GM21576 (cell line): ENCODE results near the gene MLX.

Experiments
- ATAC-seq: cut with Tn5 transposase; IDR thresholded peaks from one replicate; pipeline ENCODE4 v1.9.1; 2021; ENCODE audit warnings: mild to moderate bottlenecking, moderate library complexity; ENCODE audit not compliant: unreplicated experiment

The MLX gene, protein sequence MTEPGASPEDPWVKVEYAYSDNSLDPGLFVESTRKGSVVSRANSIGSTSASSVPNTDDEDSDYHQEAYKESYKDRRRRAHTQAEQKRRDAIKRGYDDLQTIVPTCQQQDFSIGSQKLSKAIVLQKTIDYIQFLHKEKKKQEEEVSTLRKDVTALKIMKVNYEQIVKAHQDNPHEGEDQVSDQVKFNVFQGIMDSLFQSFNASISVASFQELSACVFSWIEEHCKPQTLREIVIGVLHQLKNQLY

DNA sequence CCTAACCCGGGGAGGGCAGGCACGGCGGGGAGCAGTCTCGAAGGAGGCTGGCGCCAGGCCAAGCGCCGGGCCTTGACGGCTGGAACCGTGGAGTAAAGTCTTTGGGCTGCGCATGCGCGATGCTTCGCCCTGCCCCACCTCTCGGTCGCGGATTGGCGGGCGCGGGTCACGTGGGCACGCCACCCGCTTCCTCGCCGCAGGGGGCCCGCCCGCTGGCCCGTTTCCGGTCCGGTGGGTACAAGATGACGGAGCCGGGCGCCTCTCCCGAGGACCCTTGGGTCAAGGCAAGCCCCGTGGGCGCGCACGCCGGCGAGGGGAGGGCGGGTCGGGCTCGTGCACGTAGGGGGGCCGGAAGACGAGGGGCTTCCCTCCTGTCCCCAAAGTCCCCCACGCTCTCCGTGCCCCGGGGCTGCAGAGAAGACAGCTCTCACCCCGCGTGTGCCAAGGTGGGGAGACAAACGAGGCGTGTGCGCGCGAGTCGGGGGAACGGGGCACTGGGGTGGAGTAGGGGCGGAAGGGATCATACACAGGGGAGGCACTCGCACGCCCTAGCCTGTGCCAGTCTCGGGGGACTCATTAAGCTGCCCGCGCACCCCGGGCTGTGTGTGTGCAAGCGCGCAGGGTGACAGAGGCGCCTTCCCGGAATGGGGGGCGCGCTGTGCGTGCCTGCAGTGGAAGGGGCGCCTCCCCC is at the start of gene MLX:
MLX (plus strand) TSS at position 218 of the 691 bp plus-strand sequence; CDS start at position 243, 25 bp downstream.
- peak; percentile 42 for ATAC-seq

DNA sequence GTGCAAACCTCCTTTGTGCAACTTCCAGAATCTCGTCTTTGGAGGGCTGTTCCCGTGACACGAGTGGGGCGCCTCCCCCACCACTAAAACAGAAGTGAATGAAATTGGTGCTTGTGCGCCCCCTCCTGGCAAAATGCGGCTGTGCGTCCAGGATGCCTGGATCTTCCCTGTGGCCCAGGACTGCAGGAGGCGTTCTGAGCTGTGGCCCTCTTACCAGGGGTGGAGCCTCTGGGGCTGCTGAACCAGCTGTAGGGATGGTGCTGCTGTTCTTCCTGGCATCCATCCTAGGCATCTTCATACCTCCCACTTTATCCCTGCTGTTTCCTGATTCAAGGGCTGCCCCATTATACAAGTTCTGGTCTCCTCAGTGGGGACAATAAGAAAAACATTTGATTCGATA is 49.4 kb upstream of the MLX start:
- no peak for ATAC-seq

DNA sequence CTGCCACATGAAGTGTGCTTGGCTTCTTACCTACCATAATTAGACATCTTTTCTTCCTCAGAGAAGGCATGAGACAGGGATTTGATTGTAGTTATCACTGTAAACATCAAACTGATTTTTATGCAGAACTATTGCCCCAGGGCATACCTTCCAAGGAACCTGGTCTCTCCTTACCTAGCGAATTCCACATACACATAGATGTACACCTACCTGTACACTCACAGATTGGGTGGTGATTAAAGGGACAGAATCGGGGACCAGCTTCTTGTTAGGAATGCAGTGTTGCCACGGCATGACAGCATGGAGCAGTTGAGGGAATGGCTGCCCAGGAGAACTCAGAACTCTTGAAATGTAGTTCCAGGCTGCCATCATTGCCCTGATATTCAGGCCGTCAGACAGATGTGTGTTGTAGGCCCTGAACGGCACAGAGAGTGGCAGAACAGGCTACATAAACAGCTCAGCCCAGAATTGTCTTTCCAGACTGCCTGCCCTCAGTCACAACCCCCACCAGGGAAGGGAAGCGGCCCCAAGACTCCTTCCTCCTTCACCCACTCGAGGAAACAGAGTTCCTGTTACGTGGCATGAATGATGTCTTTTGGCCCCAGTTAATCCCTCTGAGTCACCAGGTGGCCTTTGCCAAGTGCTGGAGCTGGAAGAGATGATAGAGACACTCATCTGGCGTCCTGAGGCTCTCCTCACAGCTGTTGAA is 48.7 kb upstream of the MLX start:
- ATAC-seq: no peak

DNA sequence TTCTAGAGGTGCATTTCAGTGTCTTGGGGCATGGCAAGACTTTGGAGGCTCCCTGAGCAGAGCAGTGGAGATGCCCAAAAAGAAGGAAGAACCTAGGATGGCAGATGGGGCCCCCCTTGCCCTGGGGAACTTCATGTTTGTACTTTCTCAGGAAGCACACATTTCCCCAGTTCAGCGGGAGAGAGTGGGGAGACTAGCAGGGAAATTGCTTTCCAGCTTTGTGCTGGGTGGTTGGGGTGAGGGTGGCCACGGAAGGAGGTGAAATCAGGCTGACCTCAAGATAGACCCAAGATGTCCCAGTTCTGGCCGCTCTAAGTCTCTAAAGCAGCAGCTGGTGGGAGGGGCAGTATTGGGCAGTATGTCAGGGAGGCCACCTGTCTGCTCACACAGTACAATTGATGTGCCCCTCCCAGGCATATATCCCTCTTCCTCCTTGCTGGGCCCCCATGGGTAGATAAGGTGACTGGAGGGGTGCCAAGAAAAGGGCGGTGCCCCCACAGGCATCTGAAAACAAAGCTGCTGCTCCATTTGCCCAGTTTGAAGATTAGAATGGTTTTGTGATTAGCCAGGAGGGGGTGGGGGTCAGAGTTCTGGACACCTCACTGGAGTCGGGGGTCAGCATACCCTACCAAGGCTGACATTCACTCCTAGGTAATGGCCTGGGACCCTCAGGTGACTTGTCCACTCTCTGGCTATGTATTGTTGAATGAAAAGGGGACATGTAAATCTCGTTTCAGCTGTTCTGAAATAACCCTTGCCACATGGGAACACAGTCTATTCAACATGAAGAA is 48.0 kb upstream of the MLX start:
- ATAC-seq: no peak

DNA sequence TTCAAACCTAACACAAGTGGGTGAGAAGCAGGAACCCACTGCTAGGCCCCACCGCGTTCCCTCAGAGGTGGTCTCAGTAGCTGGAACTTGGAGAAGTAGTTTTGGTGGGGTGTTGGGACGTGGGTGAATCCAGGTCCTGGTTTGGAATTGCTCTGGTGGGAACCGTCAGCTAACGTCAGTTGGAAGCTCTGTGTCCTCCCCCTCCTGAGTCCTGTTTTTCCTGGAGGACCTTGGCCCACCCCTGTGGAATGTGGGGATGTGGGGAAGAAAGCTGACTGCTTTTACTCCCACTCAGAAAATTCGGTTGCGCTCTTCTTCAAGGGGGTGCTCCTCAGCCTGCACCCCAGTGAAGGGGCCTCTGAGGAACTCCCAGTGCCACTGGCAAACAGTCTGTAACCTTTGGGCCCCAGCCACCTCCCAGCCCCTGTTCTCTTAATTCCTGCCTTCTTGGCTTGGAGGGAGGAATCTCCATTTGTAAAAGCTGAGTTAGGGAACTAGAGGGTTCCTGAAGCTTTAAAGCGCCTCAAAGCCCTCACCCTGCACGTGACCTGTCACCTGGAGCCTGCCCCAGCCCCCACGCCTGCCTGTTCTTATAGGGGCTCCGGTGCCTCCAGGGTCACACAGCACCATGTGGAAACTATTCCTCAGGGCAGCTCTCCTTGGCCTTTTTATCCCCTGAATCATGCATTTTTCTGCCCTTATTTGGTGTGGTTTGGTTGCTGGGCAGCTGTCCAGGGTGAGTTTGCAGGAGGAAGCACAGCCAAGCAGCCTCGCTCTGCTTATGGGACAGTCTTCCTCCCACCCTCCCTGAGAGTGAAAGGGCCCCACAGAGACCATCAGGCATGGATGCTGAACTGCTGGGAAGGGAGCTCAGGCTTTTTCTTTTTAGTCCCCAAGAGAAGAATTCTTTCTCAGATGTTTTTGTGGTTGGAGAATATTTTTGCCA is 47.1 kb upstream of the MLX start:
- ATAC-seq: no peak

DNA sequence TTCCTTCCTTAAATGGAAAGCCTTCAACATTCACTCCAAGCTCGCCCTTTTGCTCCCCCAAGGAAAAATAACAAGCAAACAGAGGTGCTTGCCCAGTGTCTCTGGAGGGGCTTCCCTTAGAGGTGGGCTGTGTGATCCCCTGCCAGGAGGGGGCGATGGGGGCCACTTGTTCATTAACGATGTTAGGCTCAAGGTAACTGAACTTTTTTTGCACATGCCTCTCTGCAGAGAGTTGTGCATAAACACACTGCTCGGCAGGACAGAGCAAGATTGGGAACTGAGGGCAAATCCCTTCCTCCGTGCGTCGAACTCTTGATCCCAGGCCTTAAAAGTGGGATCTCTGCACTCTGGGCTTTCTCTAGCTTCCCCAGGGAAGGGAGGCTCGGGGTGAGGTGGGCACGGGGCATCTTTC is 46.4 kb upstream of the MLX start:
- no peak for ATAC-seq

DNA sequence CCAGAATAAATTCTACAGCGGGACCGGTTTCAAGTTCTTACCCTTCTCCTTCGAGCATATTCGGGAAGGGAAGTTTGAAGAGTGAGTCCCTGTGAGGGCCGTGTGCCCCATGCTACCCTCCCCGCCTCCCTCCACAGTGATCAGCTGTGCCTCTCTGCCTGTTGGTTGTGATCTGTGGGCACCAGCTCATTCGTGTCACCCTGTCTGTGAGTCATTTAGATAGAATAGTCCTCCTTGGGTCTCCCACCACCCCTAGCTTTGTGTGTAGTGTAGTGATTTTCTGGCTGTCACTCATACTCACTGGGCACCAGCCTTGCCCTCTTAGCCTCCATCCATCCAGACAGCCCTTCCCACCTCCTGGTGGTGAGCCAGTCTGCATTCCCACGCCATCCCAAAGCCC is 45.9 kb upstream of the MLX start:
- no peak for ATAC-seq

DNA sequence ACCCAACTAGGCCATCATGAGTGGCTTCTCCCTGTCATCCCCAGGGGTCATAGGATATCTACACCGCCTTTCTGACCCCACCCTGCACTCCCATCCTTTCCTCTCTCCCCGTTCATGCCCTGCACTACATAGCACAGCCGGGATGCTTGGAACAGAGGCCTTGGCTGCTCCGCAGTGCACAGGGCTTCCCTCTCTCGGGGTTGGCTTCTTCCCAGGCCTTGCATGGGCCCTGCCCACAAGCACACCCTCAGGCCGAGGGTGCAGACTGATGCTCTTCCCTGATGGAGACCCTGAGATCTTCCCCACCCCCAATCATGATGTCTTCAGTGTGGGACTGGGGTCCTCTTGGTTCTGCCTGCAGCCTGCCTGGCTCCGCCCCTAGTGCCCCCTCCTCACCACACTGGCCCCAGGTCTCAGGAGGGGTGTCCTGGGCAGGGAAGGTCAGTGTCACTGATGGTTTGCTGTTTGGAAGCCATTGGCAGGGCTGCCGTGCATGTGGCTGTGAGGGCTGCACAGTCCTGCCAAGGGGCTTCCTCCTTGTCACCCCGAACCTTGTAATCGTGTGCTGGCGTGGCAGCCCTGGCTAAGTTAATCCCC is 45.1 kb upstream of the MLX start:
- ATAC-seq: no peak

DNA sequence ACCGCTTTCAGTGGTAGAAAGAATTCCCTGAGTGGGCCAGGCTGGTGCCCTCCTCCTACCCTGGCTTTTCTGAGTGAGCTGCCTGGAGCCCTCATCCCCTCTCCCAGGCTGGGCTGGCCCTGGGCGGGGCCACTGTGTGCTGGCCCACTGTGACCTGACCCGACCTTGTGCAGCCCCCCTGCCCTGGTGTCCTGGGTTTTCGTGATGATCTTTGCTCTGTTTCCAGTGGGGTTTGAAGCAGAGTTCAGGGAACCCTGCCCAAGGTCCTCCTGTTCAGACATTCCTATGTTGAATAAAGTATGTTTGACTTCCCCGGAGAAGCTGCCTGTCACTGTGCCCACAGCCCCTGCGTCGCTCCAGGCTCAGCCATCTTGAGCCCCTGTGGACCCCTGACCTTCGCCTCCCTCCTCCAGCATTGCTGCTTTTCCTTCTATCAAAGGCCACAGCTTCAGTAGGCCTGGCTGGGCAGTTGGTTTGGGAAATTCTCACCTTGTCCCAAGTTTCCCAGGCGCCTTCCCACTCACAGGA is 44.6 kb upstream of the MLX start:
- ATAC-seq: no peak

DNA sequence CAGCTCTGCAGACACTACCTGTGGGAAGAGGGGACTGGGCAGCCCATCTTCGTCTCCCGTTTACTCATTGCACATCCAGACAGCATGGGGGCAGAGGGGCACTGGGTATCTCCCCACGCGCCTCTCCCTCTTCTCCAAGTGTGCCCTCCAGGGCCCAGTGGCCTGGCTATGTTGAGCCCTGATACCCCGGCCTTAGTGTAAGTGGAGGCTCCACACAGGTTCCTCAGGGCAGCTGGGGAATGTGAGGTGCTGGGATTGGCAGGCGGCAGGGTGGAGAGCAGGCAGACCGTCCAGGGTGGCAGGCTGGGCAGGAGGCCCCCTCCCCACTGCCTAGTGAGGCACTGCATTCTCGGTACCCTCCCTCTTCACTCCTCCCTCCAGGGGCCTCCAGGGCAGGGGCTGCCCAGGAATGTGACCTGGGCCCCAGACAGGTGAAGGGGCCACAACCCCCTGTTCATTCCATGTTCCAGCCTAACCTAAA is 44.1 kb upstream of the MLX start:
- ATAC-seq: no peak

DNA sequence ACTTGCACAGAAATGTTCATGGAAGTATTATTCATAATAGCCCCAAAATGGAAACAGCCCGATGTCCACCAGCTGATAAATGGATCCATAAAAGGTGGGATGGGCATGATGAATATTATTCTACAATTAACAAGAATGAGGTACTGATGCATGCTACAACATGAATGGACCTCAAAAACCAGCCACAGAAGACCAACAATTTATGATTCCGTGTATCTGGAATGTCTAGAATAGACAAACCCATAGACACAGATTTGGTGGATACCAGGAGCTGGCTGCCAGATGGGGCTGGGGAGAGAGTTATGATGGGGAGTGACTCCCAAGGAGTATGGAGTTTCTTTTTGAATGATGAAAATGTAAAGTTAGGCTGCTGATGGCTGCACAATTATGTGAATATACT is 41.7 kb upstream of the MLX start:
- no peak for ATAC-seq

DNA sequence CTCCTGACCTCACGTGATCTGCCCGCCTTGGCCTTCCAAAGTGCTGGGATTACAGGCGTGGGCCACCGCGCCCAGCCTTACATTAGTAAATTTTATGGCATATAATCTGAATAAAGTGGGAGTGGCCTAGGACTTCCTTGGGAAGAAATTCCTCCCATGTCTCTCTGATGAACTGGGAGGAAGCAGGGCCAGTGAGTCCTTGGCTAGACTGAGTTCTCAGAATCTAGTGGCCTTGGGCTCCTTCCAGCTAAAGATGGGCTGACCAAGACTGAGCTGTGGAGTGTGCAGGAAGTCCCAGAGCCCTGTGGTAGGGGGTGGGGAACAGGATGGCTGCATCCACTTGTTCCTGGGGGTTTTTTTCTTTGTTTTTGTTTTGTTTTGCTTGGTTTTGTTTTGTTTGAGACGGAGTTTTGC is 40.9 kb upstream of the MLX start:
- ATAC-seq: no peak

DNA sequence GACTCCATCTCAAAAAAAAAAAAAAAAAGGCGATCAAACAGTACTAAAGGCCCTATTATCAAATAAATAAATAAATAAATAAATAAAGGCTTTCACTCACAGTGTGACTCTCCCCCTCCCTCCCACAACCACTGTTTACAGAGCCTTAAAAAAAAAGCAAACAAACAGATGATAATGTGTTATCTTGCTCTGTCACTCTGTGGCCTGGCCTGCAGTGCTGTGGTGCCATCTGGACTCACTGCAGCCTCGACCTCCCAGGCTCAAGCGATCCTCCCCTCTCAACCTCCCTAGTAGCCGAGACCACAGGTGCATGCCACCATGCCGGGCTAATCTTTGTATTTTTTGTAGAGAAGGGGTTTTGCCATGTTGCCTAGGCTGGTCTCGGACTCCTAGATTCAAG is 39.0 kb upstream of the MLX start:
- no peak for ATAC-seq

DNA sequence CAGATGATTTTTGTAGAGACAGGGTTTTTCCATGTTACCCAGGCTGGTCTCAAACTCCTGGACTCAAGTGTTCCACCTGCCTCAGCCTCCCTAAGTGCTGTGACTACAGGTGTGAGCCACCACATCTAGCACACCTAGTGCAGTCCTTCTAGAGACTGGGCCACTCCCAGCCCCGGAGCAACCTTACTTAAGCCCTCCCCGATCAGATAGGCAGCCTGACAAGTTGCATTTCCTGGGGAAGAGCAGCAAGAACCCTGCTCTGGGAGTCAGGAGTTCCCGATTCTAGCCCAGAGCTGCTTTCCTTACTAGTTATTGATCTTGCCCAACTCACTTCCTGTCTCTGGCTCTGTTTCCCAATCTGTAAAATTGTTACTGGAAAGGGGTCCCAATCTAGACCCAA is 37.8 kb upstream of the MLX start:
- no peak for ATAC-seq

DNA sequence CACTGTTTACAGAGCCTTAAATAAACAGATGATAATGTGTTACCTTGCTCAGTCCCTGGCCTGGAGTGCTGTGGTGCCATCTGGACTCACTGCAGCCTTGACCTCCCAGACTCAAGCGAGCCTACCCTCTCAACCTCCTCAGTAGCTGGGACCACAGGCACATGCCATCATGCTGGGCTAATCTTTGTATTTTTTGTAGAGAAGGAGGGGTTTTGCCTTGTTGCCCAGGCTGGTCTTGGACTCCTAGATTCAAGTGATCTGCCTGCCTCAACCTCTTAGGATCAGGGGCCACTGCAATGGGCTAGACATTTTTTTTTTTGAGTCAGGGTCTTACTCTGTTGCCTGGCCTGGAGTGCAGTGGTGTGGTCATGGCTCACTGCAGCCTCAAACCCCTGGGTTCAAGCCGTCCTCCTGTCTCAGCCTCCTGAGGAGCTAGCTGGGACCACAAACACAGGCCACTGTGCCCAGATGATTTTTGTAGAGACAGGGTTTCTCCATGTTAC is 35.9 kb upstream of the MLX start:
- ATAC-seq: no peak

DNA sequence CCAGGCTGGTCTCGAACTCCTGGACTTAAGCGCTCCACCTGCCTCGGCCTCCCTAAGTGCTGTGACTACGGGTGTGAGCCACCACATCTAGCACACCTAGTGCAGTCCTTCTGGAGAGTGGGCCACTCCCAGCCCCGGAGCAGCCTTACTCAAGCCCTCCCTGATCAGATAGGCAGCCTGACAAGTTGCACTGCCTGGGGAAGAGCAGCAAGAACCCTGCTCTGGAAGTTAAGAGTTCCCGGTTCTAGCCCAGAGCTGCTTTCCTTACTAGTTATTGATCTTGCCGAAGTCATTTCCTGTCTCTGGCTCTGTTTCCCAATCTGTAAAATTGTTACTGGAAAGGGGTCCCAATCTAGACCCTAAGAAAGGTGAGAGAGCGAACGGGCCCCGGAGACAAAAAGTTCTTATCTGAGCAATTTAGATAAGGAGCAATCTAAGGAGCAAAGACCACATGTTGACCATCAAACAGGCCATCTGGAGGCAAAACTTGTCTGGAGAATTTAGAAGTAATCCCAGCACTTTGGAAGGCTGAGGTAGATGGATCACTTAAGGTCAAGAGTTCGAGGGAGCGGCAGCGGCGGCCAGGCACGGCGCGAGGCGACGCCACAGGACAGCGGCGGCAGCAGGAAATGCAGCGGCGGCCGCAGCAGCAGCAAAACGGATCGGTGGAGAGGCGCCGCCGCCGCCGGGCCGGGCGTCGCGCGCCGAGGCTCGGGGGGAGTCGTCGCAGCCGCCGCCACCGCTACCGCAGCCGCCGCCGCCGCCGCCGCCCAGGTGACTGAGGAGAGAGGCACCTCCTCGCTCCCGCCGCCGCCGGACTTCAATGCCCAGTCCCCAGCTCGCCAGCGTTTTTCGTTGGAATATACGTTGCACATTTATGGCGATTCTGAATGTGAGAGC is 35.2 kb upstream of the MLX start:
- no peak for ATAC-seq

DNA sequence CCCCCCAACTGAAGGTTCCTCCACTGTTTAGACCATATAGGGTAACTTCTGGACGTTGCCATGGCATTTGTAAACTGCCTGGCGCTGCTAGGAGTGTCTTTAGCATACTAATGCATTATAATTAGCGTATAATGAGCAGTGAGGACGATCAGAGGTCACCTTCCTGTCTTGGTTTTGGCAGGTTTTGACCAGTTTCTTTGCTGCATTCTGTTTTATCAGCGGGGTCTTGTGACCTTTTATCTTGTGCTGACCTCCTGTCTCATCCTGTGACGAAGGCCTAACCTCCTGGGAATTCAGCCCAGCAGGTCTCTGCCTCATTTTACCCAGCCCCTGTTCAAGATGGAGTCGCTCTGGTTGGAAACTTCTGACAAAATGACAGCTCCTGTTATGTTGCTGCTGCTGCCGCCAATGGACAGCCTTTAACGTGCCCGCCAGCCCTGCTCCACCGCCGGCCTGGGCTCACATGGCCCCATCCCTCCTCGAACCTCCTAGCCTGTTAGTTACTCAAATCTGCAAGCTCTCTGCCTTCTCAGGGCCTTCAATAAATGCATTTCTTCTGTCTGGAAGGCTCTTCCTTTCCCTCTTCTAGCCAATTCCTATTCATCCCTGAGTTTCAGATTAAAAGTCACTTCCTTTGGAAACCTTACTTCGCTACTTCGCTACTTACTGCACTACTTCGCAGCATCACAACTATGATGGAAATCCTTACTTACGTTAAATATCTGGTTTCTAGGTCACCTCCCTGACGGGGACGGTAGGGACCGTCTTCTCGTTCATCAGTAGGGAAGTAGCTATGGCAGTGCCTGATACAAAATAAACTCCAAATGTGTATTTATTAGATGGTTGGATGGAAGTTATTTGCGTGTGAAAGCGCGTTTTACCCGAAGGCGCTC is 31.5 kb upstream of the MLX start:
- no peak for ATAC-seq
